IgD-negative memory B cell (primary cell): Measurements from ENCODE around the gene KRT14. TPM values are rescaled to one million over a fixed set of nuclear protein-coding genes. Genes with fewer than 3 reads are reported as not detected.
"Not testable (repeated sequence)": the region's sequence is repeated elsewhere in the genome, so short reads cannot be mapped to it uniquely, and the experiment has no call there.

Source experiments
- H3K27ac Mint-ChIP-seq, 3 donors: one replicate each; pipeline ENCODE4 v1.8.0; 2020 to 2022; ENCODE audit warnings: mild to moderate bottlenecking in 3 of 3, mixed read lengths in 3 of 3, moderate library complexity in 1 of 3
- H3K27me3 Mint-ChIP-seq: one replicate; pipeline ENCODE4 v1.8.0; 2021; ENCODE audit warnings: mixed read lengths
- H3K36me3 Mint-ChIP-seq: one replicate; pipeline ENCODE4 v1.8.0; 2020; ENCODE audit warnings: mild to moderate bottlenecking, mixed read lengths
- H3K4me1 Mint-ChIP-seq, 3 donors: one replicate each; pipeline ENCODE4 v1.8.0; 2020 to 2022; ENCODE audit warnings: mixed read lengths in 3 of 3, mild to moderate bottlenecking in 1 of 3
- H3K4me3 Mint-ChIP-seq, 4 donors: one replicate each; pipeline ENCODE4 v1.8.0; 2020 to 2022; ENCODE audit warnings: mild to moderate bottlenecking in 4 of 4, mixed read lengths in 4 of 4, moderate library complexity in 3 of 4
- H3K9me3 Mint-ChIP-seq, 3 donors: one replicate each; pipeline ENCODE4 v1.8.0; 2020 to 2021; ENCODE audit warnings: mixed read lengths in 3 of 3, mild to moderate bottlenecking in 1 of 3
- polyA plus RNA-seq: library from polyadenylated mRNA; unstranded; fragments of 300-500 nt; fragmentation: Illumina TruSeq; gene quantifications from one replicate; pipeline ENCODE4 v1.2.3, GENCODE V29; 2021

KRT14 gene
- polyA plus RNA-seq, 1 donor from 2014 or later: not detected

DNA sequence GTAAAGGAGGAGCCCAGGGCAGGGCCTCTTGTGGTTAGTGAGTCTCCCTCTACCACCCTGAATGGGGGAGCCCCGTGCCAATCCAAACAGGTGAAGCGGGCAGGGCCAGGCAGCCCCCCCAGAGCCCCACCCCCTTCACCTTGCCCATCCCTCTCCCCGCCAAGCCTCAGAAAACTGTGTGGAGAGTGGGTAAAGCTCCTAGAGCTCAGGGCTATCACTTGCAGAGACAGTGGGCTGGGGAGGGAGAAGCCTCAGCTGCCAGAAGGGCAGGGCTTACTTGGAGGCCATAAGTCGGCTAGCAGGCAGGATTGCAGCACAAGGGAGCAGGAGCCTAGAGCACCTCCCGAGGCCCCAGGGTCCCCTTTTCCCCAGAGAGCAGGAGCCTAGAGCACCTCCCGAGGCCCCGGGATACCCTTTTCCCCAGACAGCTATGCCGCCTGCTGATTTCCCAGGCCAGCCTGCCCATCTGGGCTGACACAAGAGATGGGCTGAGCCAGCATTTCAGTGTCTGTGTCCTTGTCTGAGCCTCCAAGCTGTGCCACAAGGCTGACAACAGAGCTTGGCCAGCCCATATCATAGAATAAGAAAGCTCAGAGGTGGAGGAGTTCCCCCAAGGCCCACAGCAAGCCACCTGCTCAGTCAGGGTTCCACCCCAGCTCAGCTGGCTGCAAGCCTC lies 6.7 kb upstream of the KRT14 start:
- no peak overlapping the region for H3K4me3 Mint-ChIP-seq
- no peak overlapping the region for H3K27ac Mint-ChIP-seq
- no peaks in the 10 kb centered on the region for H3K4me1 Mint-ChIP-seq
- H3K27me3 Mint-ChIP-seq: peaks cover 17% of the 10 kb centered on the region
- H3K36me3 Mint-ChIP-seq: no peaks in the 10 kb centered on the region
- H3K9me3 Mint-ChIP-seq: no peaks in the 10 kb centered on the region

DNA sequence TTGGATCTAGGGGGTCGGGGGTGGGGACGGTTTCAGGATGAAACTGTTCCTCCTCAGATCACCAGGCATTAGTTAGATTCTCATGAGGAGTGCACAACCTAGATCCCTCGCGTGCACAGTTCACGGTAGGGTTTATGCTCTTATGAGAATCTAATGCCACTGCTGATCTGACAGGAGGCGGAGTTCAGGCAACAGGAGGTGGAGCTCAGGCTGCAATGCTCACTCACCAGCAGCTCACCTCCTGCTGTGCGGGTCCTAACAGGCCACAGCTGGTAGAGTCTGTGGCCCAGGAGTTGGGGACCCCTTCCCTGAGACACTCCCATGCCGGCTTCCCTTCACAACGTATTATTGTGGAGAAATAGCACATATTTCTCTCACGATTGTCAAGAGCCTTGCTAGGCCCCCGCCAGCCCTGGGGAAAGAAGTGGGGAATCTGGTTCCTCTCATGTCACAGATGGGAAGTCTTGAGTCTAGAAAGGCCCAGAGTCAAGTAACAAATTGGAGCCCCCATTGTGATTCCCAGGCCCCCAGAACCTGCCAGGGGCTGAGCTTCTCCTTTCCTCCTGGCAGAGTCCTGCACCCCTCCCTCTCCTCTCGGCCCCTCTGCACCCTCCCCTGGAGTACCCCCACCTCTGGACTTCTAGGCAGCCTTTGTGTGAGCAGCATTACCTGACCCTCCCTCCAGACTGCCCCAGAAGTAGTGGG lies 6.1 kb upstream of the KRT14 start:
- Mint-ChIP-seq H3K9me3 (no peaks in the 10 kb centered on the region), H3K27me3 (peaks cover 17% of the 10 kb centered on the region), H3K27ac (no peak overlapping the region), H3K4me1 (no peaks in the 10 kb centered on the region), H3K4me3 (no peak overlapping the region), H3K36me3 (no peaks in the 10 kb centered on the region)

DNA sequence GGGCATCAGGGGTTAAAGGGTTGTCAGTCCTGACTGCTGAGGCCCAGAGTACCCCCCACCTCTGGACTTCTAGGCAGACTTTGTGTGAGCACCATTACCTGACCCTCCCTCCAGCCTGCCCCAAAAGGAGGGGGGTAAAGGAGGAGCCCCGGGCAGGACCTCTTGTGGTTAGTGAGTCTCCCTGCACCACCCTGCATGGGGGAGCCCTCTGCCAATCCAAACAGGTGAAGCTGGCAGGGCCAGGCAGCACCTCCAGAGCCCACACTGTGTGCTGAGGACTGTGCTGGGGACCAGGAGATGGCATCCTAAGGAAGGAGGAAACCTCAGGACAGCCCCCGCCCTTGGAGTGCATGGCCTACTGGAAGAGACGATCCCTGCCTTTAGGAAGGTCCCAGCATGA lies 2.6 kb upstream of the KRT14 start:
- Mint-ChIP-seq H3K27ac (no peak overlapping the region), H3K9me3 (no peaks in the 10 kb centered on the region), H3K4me1 (no peaks in the 10 kb centered on the region), H3K4me3 (no peak overlapping the region), H3K27me3 (peaks cover 15% of the 10 kb centered on the region), H3K36me3 (no peaks in the 10 kb centered on the region)

DNA sequence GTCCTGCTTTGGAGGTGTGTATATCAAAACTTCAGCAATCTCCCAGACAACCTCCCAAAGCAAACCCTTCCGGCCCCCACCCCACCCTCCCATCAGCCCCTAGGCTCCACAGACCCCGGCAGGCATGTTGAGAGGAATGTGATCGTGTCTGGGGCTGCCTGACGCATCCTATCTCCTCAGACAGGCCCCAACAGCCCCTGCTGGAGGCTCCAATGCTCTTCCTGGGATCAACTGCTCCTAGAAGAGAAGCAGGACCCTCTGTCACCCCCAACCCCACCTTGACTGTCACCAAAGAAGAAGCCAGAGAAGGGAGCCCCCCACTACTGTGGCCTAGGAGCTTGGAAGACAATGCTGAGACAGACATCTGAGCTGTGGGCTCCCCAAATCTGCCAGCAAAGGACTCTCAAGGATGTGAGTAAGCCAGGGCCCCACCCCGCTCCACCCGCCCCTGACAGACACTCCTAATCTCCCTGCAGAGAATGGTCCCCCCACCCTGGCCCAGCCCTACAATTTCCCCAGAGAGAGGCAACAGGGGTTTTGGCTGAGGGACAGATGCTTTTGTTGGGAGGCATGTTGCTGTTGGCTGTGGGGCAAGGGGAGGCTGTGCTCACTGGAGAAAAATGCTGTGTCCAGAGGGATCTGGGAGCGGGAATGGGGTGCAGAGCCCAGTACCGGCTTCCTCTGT lies 1.6 kb upstream of the KRT14 start:
- Mint-ChIP-seq H3K4me3 (no peak overlapping the region), H3K9me3 (peaks cover 0 to 2% (median 0%) of the 10 kb centered on the region in 3 donors), H3K4me1 (no peaks in the 10 kb centered on the region), H3K27ac (no peak overlapping the region), H3K27me3 (peaks cover 21% of the 10 kb centered on the region), H3K36me3 (no peaks in the 10 kb centered on the region)

DNA sequence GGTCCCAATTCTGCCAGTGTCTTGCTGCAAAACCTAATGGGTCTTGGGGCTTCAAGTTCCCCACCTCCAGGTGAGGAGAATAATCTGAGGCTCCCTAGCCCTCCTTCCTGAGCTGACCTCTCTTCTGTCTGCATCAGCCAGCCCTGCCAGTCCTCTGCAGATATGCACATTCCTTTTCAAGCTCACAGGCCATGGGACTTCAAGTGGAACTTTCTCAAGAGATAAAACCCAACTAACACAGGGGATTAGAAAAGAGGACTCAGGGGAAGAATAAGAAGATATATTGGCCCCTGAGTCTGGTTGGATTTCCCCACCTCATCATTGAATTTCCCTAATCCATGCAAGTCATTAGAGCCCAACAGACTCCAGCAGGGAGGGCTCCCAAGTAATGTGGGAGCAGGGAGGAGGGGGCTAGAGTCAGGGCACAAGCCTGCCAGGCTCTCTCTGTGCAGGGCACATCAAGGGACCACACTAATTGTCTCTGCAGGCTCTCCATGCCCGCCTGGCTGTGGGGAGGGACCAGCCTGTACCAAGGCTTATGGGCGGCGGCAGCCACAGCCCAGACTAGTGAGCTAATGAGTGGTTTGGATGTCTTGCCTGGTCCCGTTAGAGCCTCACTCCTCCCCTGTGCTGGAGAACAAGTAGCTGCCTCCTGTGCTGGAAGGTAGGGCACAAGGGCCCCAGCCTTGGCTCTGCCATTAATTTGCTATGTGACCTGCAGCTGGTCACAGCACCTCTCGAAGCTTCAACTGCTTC lies 1.2 kb downstream of the KRT14 start:
- Mint-ChIP-seq H3K27me3 (peaks cover 26% of the 10 kb centered on the region), H3K27ac (no peak overlapping the region), H3K36me3 (no peaks in the 10 kb centered on the region), H3K9me3 (peaks cover 0 to 2% (median 0%) of the 10 kb centered on the region in 3 donors), H3K4me1 (no peaks in the 10 kb centered on the region), H3K4me3 (no peak overlapping the region)

DNA sequence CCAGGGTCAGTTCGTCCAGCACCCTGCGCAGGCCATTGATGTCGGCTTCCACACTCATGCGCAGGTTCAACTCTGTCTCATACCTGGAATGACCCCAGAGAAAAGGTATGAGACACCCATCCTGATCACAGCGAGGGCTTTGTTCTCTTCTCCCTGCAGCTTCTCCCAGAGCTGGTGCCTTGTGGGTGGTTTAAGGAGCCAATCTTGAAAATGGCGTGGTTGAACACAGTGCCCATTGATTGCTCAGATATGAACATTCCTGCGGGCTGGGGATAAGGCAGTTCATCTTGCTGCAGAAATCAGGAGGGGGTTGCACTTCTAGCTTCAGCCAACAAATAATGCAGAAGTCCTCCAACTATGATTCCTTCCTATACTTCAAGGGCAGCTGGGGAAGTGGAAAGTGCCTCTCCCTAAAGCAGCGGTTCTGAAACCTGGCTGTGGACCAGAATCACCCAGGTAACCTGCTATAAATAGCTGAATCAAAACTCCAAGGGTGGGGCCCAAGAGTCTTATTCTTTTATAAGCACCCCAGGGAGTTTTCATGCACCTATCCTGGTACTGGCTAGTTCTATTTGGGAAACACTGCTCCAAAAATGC lies 2.3 kb downstream of the KRT14 start:
- not testable (repeated sequence) for H3K4me1 Mint-ChIP-seq, H3K4me3 Mint-ChIP-seq, H3K9me3 Mint-ChIP-seq, H3K36me3 Mint-ChIP-seq, H3K27ac Mint-ChIP-seq
- H3K27me3 Mint-ChIP-seq: peaks cover 29% of the 10 kb centered on the region

DNA sequence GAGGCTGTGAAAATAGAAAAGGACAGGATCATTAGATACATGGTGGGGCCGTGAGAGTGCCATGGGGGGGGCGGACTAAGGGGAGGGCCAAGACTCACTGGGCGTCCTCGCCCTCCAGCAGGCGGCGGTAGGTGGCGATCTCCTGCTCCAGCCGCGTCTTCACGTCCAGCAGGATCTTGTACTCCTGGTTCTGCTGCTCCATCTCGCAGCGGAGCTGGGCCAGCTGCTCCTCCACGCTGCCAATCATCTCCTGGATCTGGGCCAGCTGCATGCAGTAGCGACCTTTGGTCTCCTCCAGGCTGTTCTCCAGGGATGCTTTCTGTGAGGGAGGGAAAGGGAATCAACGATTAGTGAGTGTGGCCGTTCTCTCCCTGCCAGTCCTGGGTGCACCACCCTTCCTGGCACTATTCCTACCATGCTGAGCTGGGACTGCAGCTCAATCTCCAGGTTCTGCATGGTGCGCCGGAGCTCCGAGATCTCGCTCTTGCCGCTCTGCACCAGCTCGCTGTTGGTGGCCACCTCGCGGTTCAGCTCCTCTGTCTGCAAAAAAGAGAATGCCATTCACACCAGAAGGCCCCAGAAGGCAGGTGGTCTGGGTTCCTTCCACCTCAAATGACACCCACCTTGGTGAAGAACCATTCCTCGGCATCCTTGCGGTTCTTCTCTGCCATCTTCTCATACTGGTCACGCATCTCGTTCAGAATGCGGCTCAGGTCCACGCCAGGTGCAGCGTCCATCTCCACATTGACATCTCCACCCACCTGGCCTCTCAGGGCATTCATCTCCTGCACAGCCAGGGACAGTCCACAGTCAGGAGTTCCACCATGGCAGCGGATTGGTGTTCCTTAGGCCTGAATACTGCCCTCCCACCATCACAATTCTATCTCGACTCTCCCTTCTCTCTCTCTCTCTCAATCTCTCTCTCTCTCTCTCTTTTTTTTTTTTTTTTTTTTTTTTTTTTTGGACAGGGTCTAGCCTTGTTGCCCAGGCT lies 3.3 kb downstream of the KRT14 start:
- H3K4me3 Mint-ChIP-seq: no peak overlapping the region
- peaks cover 27% of the 10 kb centered on the region for H3K27me3 Mint-ChIP-seq
- H3K27ac Mint-ChIP-seq: no peak overlapping the region
- peaks cover 0 to 2% (median 0%) of the 10 kb centered on the region in 3 donors for H3K9me3 Mint-ChIP-seq
- peaks cover 4% of the 10 kb centered on the region for H3K36me3 Mint-ChIP-seq
- H3K4me1 Mint-ChIP-seq: no peaks in the 10 kb centered on the region

DNA sequence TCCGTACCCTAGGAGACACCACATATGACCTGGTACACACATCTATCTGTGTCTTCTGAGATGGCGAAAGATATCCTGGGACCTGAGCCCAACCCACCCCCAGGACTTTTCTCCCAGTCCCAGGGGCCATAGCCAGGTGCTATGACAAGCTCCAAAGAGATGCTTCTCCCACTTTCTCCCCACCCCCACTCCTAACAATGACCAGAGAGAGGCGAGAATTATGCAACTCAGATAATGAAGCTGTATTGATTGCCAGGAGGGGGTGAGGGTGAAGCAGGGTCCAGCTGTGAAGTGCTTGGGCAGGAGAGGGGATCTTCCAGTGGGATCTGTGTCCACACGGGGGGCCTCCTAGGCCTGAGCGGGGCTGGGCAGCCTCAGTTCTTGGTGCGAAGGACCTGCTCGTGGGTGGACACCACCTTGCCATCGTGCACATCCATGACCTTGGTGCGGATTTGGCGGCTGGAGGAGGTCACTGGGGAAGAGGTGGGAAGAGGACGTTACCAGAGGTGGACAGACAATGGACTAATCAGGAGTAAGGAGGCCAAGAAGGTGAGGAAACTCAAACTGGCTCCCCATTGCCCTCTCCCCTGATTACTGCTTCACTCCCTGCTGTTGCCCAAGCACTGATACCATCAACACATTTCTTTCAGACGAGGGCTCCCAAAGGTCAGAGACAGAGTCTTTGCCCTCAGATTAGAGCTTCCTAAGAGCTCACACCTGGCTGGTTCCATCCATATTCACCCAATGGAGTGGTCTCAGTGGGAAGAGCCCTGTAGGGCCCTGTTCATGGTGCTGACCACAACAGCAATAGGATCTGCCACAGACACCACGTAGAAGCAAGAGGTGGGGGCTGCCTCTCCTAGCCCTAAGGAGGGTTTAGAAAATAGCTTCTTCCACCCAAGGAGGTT lies 4.4 kb downstream of the KRT14 start:
- H3K9me3 Mint-ChIP-seq: not testable (repeated sequence)
- Mint-ChIP-seq H3K27ac (peak overlapping the region in 1 of 3 donors; percentile 79), H3K27me3 (peaks cover 31% of the 10 kb centered on the region)

DNA sequence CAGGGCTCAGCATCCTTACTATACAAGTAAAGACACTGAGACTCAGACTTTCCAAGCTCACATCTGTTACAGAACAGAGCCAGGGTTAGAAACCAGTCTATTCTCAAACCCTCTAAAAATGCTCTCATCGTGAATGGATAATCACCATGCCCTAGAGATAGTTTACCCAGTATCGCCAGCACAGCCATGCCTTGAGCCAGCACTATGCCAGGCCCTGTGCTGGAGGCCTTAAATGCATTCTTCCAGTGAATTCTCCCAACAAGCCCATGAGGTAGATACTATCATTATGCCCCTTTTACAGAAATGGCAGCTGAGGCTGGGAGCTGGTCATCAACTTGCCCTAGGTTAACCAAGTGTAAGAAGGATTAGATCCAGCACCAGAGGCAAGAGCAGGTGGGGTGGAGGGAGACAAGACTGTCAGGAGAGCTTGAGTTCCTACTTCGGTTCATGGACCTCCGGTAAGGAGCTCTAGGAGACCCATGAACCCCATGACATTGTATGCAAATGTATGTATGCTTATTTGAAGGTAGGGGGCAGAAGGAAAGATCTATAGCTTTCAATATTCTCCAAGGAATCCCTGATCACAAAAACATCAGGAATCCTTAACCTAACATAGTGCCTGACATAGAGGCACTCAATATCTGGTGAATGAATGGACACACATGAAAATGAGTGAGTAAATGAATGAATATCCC lies 5.2 kb downstream of the KRT14 start:
- H3K4me3 Mint-ChIP-seq: no peak overlapping the region
- no peak overlapping the region for H3K27ac Mint-ChIP-seq
- peaks cover 4% of the 10 kb centered on the region for H3K36me3 Mint-ChIP-seq
- peaks cover 31% of the 10 kb centered on the region for H3K27me3 Mint-ChIP-seq
- no peaks in the 10 kb centered on the region for H3K4me1 Mint-ChIP-seq
- peaks cover 0 to 2% (median 0%) of the 10 kb centered on the region in 3 donors for H3K9me3 Mint-ChIP-seq

More for the DNA sequence above, 4.4 kb downstream of the KRT14 start:
- not testable (repeated sequence) for H3K36me3 Mint-ChIP-seq, H3K4me1 Mint-ChIP-seq, H3K4me3 Mint-ChIP-seq

DNA sequence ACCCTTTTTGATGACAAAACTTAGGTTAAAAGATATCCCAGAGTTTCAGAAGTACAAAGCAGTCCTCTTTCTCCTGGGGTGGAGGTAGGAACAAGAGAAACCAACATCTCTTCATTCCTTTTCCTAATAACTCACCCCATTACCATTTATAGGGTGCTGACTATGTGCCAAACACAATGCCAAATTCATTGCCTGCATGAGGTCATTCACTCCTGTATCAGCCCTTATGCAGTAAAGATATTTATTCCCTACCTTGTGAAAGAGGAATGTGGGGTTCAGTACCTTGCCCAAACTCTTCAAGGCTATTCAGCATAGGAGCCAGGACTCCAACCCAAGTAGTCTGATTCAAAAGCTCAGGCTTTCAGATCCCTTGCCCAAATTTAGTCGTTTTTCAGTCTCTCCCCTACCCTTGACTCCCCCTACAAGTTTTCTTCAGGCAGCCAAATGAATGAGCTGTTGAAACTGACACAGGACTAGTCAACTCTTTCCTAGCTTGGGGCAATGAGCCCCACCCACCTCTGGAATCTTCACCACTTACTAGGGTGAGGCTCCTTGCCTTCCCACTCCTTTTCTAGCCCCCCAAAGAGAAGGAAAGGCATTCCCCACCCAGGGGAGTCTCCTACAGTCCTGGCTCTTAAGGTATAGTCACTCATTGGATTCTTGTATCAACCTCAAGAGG lies 5.9 kb downstream of the KRT14 start:
- H3K4me1 Mint-ChIP-seq: no peaks in the 10 kb centered on the region
- H3K27me3 Mint-ChIP-seq: peaks cover 37% of the 10 kb centered on the region
- H3K9me3 Mint-ChIP-seq: peaks cover 0 to 2% (median 0%) of the 10 kb centered on the region in 3 donors
- H3K36me3 Mint-ChIP-seq: peaks cover 4% of the 10 kb centered on the region
- no peak overlapping the region for H3K4me3 Mint-ChIP-seq
- no peak overlapping the region for H3K27ac Mint-ChIP-seq

DNA sequence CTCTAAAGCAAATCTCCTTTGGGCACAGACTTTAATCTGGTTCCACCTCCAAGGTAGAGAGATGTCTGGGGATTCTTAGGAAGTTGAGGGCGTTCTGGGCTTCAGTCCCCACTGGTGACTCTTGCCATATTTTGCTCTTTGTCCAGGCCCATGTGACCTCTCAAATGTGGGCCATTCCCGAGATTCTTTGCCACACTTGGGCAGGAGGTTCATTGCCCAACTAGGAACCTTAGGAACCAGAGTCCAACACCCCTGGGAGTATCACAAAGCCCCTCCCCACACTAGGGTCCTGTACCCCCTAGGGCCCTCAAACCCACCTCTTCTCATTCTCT lies 6.5 kb downstream of the KRT14 start:
- Mint-ChIP-seq H3K27me3 (peaks cover 40% of the 10 kb centered on the region), H3K27ac (no peak overlapping the region), H3K4me1 (no peaks in the 10 kb centered on the region), H3K36me3 (peaks cover 4% of the 10 kb centered on the region), H3K9me3 (peaks cover 0 to 2% (median 0%) of the 10 kb centered on the region in 3 donors), H3K4me3 (no peak overlapping the region)

DNA sequence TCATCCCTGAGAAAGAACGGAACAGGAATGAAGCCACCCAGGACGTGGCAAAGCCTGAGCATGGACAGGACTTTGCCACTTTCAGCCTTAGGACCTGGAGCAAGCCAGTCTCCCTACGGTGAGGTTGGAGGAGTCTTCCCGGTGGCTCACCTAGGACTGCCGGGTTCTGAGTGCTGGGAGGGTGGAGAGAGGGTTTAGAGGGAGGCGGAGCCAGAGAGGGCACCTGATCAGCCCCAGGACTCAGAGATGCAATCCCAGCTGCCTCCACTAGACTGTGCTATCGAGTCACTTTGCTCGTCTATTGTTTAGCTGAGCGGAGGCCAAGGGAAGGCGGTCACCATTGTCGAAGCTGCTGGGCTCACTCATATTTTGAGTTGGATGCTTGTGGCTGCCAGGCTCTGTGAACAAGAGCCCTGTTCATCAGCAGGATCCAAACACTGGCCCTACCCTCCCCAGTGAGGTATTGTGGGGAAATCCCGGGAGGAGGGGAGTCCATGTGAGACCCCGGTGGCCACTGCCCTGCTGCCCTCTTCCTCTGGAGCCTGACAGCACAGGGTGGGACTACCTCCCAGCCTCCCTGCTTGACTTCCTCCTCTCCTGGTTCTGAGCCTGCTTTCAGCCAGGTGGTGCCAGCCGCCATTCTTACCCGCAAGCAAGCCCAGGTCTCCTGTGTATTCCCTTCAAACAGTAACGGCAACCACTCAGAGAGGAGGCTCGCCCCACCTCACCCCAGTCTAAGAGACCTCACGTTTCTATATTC lies 7.0 kb downstream of the KRT14 start:
- Mint-ChIP-seq H3K27me3 (peaks cover 43% of the 10 kb centered on the region), H3K36me3 (peaks cover 4% of the 10 kb centered on the region), H3K4me1 (no peaks in the 10 kb centered on the region), H3K4me3 (no peak overlapping the region), H3K9me3 (peaks cover 0 to 2% (median 0%) of the 10 kb centered on the region in 3 donors), H3K27ac (no peak overlapping the region)
